Astrocyte of the cerebellum (primary cell): ENCODE measurements around the gene HIPK1.
"Not testable (repeated sequence)": the region's sequence is repeated elsewhere in the genome, so short reads cannot be mapped to it uniquely, and the experiment has no call there.

Experiments used
- DNase-seq: peaks from one replicate; pipeline ENCODE4 v3.0.0-alpha.2; 2011; ENCODE audit warnings: low read depth
- H3K4me3 ChIP-seq: 2 replicates; pipeline ENCODE4 v1.5.1; 2011; ENCODE audit warnings: mild to moderate bottlenecking, low read depth, low read length, moderate library complexity
- CTCF ChIP-seq: IDR thresholded peaks from 2 replicates; pipeline ENCODE4 v1.5.1; 2012; ENCODE audit warnings: low read length, low read depth, moderate library complexity, mild to moderate bottlenecking; ENCODE audit errors: missing control alignments
- in situ Hi-C: cut with HindIII; loops from 2 replicates; pipeline ENCODE4 v1.10.0; 2017; ENCODE audit warnings: low sequenced_read_pairs

Gene HIPK1

DNA sequence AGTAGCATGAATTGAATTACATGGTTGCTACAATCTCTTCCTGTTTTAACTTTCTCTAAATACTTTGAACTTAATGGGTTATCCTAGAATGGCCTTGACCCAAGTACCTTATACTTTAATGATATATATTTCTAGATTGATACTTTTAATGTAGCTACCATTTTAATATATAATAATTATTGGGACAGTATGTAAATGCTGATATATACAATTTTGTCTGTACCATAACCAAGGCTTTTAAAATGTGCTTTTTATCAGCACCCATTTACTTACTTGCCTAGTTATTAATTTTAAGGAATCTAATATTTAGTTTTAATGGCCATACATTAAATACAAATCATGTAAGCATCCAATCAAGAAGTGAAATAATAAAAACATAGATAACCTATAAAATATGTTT lies 13.4 kb downstream of the HIPK1 start:
- no peak for DNase-seq
- H3K4me3 ChIP-seq, result no peak overlapping the region
- in situ Hi-C loops, result no loop called here
- TF ChIP-seq CTCF, result no peak

- no peak for DNase-seq
- no peak for TF ChIP-seq CTCF
- in situ Hi-C loops, result no loop called here
- H3K4me3 ChIP-seq, result no peak overlapping the region
Measured at GRCh38 chr1:113943028-113943811, 14.1 kb downstream of the HIPK1 start.

GRCh38 chr1:113945329-113945728 lies 16.2 kb downstream of the HIPK1 start:
- H3K4me3 ChIP-seq, result no peak overlapping the region
- in situ Hi-C loops, result no loop called here
- DNase-seq, result no peak
- TF ChIP-seq CTCF, result no peak

DNA sequence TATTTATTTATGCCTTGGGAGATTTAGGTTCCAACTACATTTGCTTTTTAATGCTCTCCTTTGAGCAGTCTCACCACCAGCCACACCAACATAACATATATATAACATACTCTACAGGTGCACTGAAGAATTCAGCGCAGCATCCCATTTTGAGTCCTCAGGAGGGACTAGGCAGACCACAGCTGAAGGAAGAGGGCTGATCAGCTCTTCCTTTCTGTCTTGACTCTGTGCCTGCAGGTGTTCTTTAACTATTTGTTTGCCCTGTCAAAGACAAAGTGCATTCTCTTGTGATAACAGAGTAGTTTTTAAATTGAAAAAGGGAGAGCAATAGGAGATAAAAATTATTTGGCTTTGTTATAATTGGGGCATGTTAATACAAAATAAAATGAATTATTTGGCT lies 17.0 kb downstream of the HIPK1 start:
- no peak for TF ChIP-seq CTCF
- DNase-seq, result no peak
- no peak overlapping the region for H3K4me3 ChIP-seq
- in situ Hi-C loops, result no loop called here

- no peak overlapping the region for H3K4me3 ChIP-seq
Measured at GRCh38 chr1:113946678-113947387, 17.7 kb downstream of the HIPK1 start.

DNA sequence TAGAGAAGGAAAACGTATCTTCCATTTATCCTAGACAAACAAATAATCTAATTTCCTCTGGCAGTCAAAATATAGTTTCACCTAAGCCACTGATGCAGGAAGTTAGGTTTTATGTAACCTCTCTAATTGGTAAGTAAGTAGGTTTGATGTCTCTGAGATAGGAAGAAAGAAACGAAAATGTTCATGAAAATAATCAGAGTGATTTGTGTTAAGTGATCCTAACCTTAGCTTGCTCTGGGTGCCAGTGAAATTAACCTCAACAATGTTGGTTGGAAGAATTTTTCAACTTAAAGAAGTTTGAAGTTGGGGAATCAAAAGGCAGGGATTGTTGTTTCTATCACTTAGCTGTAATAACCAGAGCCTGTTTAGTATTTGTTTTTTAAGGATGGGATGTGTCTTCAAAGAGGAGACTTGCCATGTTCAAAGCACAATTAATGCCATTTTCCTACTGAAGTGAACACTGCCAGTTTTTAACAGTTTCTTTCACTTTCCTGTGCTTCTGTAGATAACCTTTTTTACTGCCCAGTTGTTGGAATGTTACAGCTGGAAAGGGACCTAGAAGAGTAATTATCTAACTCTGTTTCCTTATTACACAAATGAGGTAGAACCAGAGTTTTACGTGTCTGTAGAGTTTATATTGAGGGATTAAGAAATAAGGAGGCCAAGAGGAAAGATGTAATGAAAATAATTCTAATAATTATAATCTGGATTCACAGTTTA lies 18.4 kb downstream of the HIPK1 start:
- in situ Hi-C loops, result no loop called here

More at GRCh38 chr1:113946678-113947387, 17.7 kb downstream of the HIPK1 start:
- in situ Hi-C loops, result no loop called here
- TF ChIP-seq CTCF, result no peak
- DNase-seq, result no peak

DNA sequence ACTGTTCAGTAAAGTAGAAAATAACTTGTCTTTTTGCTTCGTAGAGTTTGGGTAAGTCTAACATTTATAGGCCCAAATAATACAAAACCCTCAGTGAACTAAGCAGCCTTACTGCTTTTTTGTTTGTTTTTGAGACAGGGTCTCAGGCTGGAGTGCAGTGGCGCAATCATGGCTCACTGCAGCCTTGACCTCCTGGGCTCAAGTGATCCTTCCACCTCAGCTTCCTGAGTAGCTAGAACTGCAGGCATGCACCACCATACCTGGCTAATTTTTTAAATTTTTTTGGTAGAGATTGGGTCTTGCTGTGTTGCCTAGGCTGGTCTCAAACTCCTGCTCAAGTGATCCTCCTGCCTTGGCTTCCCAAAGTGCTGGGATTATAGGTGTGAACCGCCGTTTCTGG lies 19.0 kb downstream of the HIPK1 start:
- DNase-seq, in situ Hi-C loops, H3K4me3 ChIP-seq: not testable (repeated sequence)

More for the DNA sequence above, 18.4 kb downstream of the HIPK1 start:
- no peak for TF ChIP-seq CTCF
- DNase-seq, result no peak
- no peak overlapping the region for H3K4me3 ChIP-seq
